GM23338 (cell line): ENCODE results near the gene EPHA4.

Experiments used
- CREB1 ChIP-seq: fragments of 250-450 bp; sonication (Bioruptor Pico); IDR thresholded peaks from 2 replicates; pipeline ENCODE4 v1.5.0; 2020; ENCODE audit warnings: low read depth, mild to moderate bottlenecking, moderate library complexity
- EZH2 ChIP-seq: fragments of 200-600 bp; sonication (generic); IDR thresholded peaks from one replicate; pipeline ENCODE4 v1.8.0; 2017; ENCODE audit warnings: antibody characterized with exemption, mild to moderate bottlenecking, low read depth; ENCODE audit not compliant: unreplicated experiment
- POLR2AphosphoS5 ChIP-seq: IDR thresholded peaks from 2 replicates; pipeline ENCODE4 v1.6.1; 2016; ENCODE audit warnings: antibody characterized with exemption, low read depth
- ZNF331 ChIP-seq: fragments of 250-450 bp; sonication (Bioruptor Pico); IDR thresholded peaks from 2 replicates; pipeline ENCODE4 v1.5.0; 2020; ENCODE audit warnings: low read depth, mild to moderate bottlenecking, moderate library complexity
- TF ChIP-seq, protein P1 (sequence below), 2 experiments: fragments of 200-600 bp in 1 of 2; sonication (generic) in 1 of 2; conservative IDR thresholded peaks; 2 replicates each; pipeline versions ENCODE4 v1.5.1 to v1.6.1; 2016 to 2017; ENCODE audit warnings: antibody characterized with exemption in 2 of 2, low read depth in 2 of 2, mild to moderate bottlenecking in 2 of 2, moderate library complexity in 1 of 2
- TF ChIP-seq, protein P2 (sequence below): IDR thresholded peaks from one replicate; pipeline ENCODE4 v1.6.1; 2018; ENCODE audit warnings: antibody characterized with exemption; ENCODE audit not compliant: unreplicated experiment

DNA sequence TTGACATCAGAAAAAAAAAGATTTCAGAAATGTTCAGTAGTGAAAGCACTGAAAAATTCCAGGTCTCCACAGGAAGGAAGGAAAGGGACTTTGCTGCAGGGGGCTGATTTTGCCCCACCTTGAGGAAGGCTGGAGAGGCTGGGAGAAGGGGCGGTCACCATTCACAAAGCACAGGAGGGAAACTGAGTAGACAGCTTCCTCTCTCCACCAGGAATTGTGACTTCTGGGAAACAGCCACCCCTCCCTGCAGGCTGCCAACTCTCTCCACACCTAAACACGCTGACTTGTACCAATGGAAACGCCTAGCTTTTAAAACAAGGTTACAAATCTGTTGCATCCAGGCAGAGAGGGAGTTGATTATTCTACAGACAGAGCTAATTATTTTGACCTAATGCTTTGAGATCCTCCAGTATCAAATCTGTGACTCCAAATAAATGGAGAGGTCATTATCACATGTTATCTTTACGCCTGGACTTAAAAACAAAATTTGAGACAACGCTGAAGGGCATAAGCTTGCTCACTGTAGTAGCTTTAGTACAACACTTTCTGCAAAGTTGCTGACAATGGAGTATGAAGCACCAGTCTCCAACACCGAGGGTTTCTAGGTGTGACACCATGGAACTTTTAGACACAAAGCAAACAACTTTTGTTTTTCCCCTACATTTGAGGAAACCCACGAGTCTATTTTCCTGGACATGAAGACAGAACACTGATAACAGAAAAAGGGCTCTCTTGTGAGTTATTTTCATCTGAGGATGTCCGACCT, 42.7 kb downstream of the EPHA4 start:
- TF ChIP-seq, protein P1, sequence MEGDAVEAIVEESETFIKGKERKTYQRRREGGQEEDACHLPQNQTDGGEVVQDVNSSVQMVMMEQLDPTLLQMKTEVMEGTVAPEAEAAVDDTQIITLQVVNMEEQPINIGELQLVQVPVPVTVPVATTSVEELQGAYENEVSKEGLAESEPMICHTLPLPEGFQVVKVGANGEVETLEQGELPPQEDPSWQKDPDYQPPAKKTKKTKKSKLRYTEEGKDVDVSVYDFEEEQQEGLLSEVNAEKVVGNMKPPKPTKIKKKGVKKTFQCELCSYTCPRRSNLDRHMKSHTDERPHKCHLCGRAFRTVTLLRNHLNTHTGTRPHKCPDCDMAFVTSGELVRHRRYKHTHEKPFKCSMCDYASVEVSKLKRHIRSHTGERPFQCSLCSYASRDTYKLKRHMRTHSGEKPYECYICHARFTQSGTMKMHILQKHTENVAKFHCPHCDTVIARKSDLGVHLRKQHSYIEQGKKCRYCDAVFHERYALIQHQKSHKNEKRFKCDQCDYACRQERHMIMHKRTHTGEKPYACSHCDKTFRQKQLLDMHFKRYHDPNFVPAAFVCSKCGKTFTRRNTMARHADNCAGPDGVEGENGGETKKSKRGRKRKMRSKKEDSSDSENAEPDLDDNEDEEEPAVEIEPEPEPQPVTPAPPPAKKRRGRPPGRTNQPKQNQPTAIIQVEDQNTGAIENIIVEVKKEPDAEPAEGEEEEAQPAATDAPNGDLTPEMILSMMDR (conservative IDR thresholded peaks at IDR 0.05; ENCODE audit: low read depth in 2 of 2), result no peak
- TF ChIP-seq EZH2 (no peak), POLR2AphosphoS5 (no peak), ZNF331 (CRISPR knock-in tag) (no peak), CREB1 (no peak)
- TF ChIP-seq, protein P2, sequence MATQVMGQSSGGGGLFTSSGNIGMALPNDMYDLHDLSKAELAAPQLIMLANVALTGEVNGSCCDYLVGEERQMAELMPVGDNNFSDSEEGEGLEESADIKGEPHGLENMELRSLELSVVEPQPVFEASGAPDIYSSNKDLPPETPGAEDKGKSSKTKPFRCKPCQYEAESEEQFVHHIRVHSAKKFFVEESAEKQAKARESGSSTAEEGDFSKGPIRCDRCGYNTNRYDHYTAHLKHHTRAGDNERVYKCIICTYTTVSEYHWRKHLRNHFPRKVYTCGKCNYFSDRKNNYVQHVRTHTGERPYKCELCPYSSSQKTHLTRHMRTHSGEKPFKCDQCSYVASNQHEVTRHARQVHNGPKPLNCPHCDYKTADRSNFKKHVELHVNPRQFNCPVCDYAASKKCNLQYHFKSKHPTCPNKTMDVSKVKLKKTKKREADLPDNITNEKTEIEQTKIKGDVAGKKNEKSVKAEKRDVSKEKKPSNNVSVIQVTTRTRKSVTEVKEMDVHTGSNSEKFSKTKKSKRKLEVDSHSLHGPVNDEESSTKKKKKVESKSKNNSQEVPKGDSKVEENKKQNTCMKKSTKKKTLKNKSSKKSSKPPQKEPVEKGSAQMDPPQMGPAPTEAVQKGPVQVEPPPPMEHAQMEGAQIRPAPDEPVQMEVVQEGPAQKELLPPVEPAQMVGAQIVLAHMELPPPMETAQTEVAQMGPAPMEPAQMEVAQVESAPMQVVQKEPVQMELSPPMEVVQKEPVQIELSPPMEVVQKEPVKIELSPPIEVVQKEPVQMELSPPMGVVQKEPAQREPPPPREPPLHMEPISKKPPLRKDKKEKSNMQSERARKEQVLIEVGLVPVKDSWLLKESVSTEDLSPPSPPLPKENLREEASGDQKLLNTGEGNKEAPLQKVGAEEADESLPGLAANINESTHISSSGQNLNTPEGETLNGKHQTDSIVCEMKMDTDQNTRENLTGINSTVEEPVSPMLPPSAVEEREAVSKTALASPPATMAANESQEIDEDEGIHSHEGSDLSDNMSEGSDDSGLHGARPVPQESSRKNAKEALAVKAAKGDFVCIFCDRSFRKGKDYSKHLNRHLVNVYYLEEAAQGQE, result no peak
